ENCODE measurements around the gene MYH3. TPM values are rescaled to one million over a fixed set of nuclear protein-coding genes. Genes with fewer than 3 reads are reported as not detected.

Gene MYH3
- polyA plus RNA-seq, 1 donor from 2014 or later: 0.74 TPM

DNA sequence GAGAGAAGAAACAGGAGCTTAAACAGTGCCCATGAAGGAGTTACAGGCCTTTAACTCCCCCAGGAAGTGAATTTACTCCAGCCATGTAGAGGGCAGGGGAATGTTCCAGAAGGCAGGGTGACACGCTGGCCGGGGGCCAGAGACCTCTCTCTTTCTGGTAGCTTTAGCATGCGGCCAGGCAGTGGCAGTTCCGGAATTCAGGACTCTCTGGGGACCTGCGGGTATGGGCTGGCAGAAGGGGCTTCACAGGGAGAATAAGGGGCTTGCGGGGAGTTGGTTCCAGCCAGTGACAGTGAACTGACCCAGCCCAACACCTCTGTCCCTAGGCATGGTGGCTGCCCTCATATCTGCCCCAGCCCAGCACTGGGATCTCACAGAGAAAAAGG lies 40.0 kb downstream of the MYH3 start:
- Histone ChIP-seq H3K4me2 (ENCODE audit: low read length) (no peak overlapping the region), H3K9ac (ENCODE audit: low read length) (no peak overlapping the region), H3F3A (ENCODE audit: insufficient read depth, low read length, poor library complexity, severe bottlenecking) (no peaks in the 10 kb centered on the region), H3K9me2 (ENCODE audit: insufficient read depth, low read length) (no peaks in the 10 kb centered on the region), H2AFZ (ENCODE audit: low read depth, low read length) (no peak overlapping the region), H4K20me1 (ENCODE audit: insufficient read depth) (no peaks in the 10 kb centered on the region), H3K27me3 (ENCODE audit: insufficient read depth, low read depth, low read length) (no peaks in the 10 kb centered on the region), H3K79me2 (replicated peaks; ENCODE audit: insufficient read depth, low read length) (no peaks in the 10 kb centered on the region), H3K9me3 (ENCODE audit: low read length) (no peaks in the 10 kb centered on the region), H3K27ac (ENCODE audit: low read length) (no peak overlapping the region), H3K36me3 (ENCODE audit: insufficient read depth, low read length) (no peaks in the 10 kb centered on the region), H3K4me3 (ENCODE audit: low read length) (no peak overlapping the region)
- TF ChIP-seq MXI1 (conservative IDR thresholded peaks at IDR 0.05; ENCODE audit: poor library complexity, severe bottlenecking) (no peak), EZH2 (IDR thresholded peaks at IDR 0.05; ENCODE audit: borderline replicate concordance, insufficient read depth, low read length, poor library complexity, severe bottlenecking) (no peak), SMC3 (conservative IDR thresholded peaks at IDR 0.05; ENCODE audit: poor library complexity) (no peak), TAF1 (IDR thresholded peaks at IDR 0.05; ENCODE audit: low read depth) (no peak), POLR2AphosphoS5 (IDR thresholded peaks at IDR 0.05) (no peak), RAD21 (conservative IDR thresholded peaks at IDR 0.05) (no peak), EP300 (conservative IDR thresholded peaks at IDR 0.05; ENCODE audit: poor library complexity, severe bottlenecking) (no peak)
- TF ChIP-seq, protein P1, sequence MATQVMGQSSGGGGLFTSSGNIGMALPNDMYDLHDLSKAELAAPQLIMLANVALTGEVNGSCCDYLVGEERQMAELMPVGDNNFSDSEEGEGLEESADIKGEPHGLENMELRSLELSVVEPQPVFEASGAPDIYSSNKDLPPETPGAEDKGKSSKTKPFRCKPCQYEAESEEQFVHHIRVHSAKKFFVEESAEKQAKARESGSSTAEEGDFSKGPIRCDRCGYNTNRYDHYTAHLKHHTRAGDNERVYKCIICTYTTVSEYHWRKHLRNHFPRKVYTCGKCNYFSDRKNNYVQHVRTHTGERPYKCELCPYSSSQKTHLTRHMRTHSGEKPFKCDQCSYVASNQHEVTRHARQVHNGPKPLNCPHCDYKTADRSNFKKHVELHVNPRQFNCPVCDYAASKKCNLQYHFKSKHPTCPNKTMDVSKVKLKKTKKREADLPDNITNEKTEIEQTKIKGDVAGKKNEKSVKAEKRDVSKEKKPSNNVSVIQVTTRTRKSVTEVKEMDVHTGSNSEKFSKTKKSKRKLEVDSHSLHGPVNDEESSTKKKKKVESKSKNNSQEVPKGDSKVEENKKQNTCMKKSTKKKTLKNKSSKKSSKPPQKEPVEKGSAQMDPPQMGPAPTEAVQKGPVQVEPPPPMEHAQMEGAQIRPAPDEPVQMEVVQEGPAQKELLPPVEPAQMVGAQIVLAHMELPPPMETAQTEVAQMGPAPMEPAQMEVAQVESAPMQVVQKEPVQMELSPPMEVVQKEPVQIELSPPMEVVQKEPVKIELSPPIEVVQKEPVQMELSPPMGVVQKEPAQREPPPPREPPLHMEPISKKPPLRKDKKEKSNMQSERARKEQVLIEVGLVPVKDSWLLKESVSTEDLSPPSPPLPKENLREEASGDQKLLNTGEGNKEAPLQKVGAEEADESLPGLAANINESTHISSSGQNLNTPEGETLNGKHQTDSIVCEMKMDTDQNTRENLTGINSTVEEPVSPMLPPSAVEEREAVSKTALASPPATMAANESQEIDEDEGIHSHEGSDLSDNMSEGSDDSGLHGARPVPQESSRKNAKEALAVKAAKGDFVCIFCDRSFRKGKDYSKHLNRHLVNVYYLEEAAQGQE (IDR thresholded peaks at IDR 0.05; ENCODE audit: borderline replicate concordance): no peak
- TF ChIP-seq, protein P2, sequence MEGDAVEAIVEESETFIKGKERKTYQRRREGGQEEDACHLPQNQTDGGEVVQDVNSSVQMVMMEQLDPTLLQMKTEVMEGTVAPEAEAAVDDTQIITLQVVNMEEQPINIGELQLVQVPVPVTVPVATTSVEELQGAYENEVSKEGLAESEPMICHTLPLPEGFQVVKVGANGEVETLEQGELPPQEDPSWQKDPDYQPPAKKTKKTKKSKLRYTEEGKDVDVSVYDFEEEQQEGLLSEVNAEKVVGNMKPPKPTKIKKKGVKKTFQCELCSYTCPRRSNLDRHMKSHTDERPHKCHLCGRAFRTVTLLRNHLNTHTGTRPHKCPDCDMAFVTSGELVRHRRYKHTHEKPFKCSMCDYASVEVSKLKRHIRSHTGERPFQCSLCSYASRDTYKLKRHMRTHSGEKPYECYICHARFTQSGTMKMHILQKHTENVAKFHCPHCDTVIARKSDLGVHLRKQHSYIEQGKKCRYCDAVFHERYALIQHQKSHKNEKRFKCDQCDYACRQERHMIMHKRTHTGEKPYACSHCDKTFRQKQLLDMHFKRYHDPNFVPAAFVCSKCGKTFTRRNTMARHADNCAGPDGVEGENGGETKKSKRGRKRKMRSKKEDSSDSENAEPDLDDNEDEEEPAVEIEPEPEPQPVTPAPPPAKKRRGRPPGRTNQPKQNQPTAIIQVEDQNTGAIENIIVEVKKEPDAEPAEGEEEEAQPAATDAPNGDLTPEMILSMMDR (IDR thresholded peaks at IDR 0.05; ENCODE audit: poor library complexity, severe bottlenecking): no peak

DNA sequence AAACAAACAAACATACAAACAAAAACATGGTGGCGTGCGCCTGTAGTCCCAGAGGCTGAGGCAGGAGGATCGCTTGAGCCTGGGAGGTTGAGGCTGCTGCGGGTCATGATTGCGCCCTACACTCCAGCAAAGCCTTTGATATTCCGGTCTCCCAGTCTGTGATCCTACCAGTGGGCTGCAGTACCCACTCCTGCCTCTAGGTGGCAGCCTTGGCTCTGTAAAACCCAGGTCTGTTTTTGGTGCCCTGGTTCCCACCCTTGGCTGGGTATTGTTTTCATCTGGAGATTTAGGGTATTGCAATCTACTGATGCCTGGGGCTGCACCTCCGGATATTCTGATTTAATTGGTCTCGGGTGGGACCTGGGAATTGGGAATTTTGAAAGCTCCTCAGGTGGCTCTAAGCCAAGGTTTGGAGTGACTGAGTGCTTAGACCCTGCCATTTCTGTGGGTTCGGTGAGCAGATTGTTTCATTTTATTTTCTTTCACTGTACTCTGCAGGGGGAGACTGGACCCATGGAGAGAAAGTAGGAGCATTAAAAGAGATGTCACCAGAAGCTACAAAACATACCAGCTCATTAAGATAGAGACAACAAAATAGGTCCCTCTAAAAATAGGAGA lies 40.5 kb downstream of the MYH3 start:
- H3K27ac ChIP-seq (ENCODE audit: low read length): no peak overlapping the region
- H3K36me3 ChIP-seq (ENCODE audit: insufficient read depth, low read length): no peaks in the 10 kb centered on the region
- no peak overlapping the region for H2AFZ ChIP-seq (ENCODE audit: low read depth, low read length)
- TF ChIP-seq SMC3 (conservative IDR thresholded peaks at IDR 0.05; ENCODE audit: poor library complexity): peak; percentile 47
- no peak for TF ChIP-seq POLR2AphosphoS5 (IDR thresholded peaks at IDR 0.05)
- TF ChIP-seq, protein P2 (IDR thresholded peaks at IDR 0.05; ENCODE audit: poor library complexity, severe bottlenecking): peak; percentile 77
- peak; percentile 44 for TF ChIP-seq RAD21 (conservative IDR thresholded peaks at IDR 0.05)
- no peaks in the 10 kb centered on the region for H3K9me2 ChIP-seq (ENCODE audit: insufficient read depth, low read length)
- no peaks in the 10 kb centered on the region for H3K27me3 ChIP-seq (ENCODE audit: insufficient read depth, low read depth, low read length)
- no peak overlapping the region for H3K4me2 ChIP-seq (ENCODE audit: low read length)
- H3K9me3 ChIP-seq (ENCODE audit: low read length): no peaks in the 10 kb centered on the region
- H3K4me3 ChIP-seq (ENCODE audit: low read length): no peak overlapping the region
- H4K20me1 ChIP-seq (ENCODE audit: insufficient read depth): no peaks in the 10 kb centered on the region
- H3K9ac ChIP-seq (ENCODE audit: low read length): no peak overlapping the region
- no peaks in the 10 kb centered on the region for H3K79me2 ChIP-seq (replicated peaks; ENCODE audit: insufficient read depth, low read length)
- no peaks in the 10 kb centered on the region for H3F3A ChIP-seq (ENCODE audit: insufficient read depth, low read length, poor library complexity, severe bottlenecking)

Data from neural cell (in vitro differentiated cells).